Activated effector memory CD4-positive, alpha-beta T cell treated with Interleukin-2 at 50 U/mL for 16 hours (primary cell): ENCODE measurements around the gene AHRR.
"Not testable (repeated sequence)": the region's sequence is repeated elsewhere in the genome, so short reads cannot be mapped to it uniquely, and the experiment has no call there.

ENCODE experiments used
- DNase-seq: peaks from one replicate; pipeline ENCODE4 v3.0.0-alpha.2; 2020

AHRR gene

GRCh38 chr5:478369-478981, 157.0 kb downstream of the AHRR start:
- DNase-seq, result no peak

DNA sequence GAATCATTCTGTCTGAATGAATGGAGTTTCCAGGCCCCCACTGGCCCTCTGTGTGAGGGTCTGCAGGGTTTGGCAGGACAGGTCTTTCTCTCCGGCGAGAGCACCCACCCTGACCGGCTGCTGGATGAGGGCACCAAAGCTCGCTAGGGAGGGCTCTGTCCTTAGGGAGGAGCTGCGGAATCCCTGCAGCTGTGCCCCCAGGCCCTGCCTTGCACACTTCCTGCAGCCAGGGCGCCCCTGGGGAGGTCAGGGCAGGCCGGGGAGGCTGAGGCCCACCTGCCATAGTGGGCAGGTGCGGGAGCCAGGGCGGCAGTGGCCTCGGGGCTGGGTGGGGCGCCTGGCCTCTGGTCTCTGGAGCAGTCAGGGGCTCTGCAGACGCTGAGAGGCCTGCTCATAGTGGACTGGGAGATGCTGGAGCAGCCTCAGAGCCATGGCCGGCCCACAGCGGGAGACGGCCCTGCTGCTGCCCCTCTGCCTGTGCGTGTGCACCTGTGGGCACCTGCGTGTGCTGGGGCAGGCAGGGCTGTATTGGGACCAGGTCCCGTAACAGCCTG, 157.5 kb downstream of the AHRR start:
- no peak for DNase-seq

GRCh38 chr5:479566-480319, 158.2 kb downstream of the AHRR start:
- no peak for DNase-seq

- DNase-seq, result no peak
These were observed 159.8 kb downstream of the AHRR start for GRCh38 chr5:481347-481746.

DNA sequence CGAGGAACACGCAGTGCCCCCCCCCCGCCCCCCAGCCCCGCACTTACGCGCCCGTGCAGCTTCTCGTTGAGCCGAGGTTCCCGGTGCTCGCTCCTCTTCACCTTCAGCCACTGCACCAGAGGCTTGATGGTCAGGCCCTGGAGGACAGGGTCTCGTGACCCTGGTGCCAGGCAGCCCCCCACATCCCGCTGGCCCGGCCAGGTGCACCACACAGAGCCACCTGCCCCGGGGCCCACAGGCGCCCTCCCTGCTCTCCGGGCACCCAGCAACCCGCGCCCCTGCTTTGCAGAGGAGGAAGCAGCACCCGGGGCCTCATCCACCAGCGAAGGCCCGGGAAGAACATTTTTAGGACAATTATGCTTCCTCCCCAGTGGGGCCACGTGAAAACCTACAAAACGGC, 160.5 kb downstream of the AHRR start:
- DNase-seq, result no peak

DNA sequence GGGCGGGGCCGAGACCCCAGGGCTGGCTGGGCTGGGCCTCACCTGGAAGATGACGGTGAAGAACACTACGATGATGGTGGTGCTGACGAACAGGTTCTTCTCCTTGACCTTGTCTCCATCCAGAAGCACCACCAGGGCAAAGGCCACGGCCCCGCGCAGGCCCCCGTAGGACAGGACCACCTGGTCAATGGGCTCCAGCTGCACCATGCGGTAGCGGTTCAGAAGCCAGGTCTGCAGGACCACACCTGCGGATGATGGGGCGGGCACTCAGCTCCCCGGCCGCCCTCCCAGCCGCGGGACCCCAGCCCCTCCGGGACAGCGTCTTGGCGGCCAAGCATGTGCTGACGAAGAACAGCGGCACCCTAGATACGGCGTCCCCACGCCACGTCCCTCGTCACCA, 161.0 kb downstream of the AHRR start:
- no peak for DNase-seq

GRCh38 chr5:483011-483410, 161.5 kb downstream of the AHRR start:
- DNase-seq, result no peak

GRCh38 chr5:483434-484140, 162.1 kb downstream of the AHRR start:
- DNase-seq, result no peak

GRCh38 chr5:484556-484955, 163.0 kb downstream of the AHRR start:
- no peak for DNase-seq

- DNase-seq, result no peak
These were observed 163.8 kb downstream of the AHRR start for GRCh38 chr5:485113-485945.

DNA sequence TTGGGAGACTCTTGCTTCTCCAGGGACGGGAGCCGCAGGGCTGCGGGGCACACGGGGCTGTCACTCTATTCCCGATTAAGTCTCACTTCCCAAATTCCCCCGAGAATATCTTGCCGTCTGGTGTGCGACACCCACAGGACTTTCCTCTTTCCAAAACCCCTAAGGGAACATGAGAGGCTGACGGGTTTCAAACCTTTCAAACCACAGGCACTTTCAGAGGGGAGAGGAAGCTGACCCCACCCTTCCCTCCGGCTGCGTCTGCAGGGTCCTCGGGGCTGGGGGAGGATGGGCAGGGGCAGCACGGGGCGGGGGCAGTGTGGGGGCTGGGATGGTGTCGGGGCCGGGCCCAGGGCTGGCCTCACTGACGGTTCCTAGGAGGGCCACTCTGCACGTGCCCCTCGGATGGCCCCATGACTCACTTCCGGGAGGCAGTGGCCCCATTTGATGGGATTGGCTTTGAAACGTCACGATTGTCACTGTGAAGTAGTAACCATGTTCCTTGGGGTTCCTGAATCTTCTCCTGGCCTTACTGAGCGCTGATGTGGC, 164.5 kb downstream of the AHRR start:
- no peak for DNase-seq

GRCh38 chr5:486597-486996, 165.1 kb downstream of the AHRR start:
- DNase-seq, result not testable (repeated sequence)
